Right lobe of liver (tissue), 4 donors: ENCODE data around the gene PEX12.

ENCODE experiments used
- CTCF ChIP-seq, 4 donors: fragments of 200-600 bp in 3 of 4; fragments of 450-650 bp in 1 of 4; IDR thresholded peaks; one replicate each; pipeline versions ENCODE4 v1.5.1 to v1.8.0; 2016 to 2022; ENCODE audit warnings: antibody characterized with exemption in 4 of 4, mild to moderate bottlenecking in 2 of 4
- POLR2A ChIP-seq: fragments of 450-650 bp; IDR thresholded peaks from one replicate; pipeline ENCODE4 v1.6.1; 2017; ENCODE audit warnings: antibody characterized with exemption, mild to moderate bottlenecking
- donor health status: DM: no; HTN: no; CAD: no.
- donor health status: DM: no; HTN: no; CAD: no.
- donor health status: DM: no; HTN: yes; CAD: no.

- TF ChIP-seq CTCF (IDR thresholded peaks at IDR 0.05): no peak
- TF ChIP-seq POLR2A: no peak
Observed at GRCh38 chr17:35627417-35627816, 49.0 kb upstream of the PEX12 start.
